ENCODE measurements around the gene HSBP1L1.

DNA sequence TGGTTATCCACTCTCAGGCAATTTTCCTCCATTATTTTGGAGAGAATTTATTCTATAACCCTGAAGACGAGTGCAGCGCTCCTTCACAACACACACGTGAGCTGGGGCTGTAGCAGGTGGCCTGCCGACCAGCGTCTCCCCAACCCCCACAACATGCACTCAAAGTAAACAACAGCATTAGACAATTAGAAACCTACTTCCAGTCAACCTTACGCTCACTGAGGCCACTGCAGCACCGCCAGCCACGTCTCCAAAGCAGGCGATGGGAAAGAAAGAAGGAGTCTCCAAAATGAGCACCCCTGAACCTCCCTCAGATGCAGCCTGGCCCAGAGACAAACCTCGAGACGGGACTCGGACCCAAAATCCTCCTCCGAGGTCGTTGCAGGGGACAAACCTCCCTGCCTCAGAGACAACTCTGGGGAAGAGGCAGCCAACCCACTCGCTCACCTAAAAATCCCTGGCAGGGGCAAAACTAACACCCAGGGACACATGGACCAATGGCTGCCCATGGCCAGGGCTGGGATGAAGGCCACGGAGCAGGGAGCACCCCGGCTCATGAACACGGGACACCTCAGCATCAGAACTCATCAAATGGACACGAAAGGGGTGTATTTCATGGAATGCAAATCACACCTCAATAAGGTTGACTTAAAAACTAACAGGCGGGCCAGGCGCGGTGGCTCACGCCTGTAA lies 15.6 kb upstream of the HSBP1L1 start:
- TF ChIP-seq POLR2AphosphoS5 (IDR thresholded peaks at IDR 0.05) (no peak), POLR2A (IDR thresholded peaks at IDR 0.05) (no peak)

Data from breast epithelium (tissue), 3 donors.